ENCODE data around the gene LTK. TPM values are rescaled to one million over a fixed set of nuclear protein-coding genes. Genes with fewer than 3 reads are reported as not detected.

The LTK gene
- total and polyA plus RNA-seq, 10 donors: 0.93 to 7.0 (median 4.5) TPM

DNA sequence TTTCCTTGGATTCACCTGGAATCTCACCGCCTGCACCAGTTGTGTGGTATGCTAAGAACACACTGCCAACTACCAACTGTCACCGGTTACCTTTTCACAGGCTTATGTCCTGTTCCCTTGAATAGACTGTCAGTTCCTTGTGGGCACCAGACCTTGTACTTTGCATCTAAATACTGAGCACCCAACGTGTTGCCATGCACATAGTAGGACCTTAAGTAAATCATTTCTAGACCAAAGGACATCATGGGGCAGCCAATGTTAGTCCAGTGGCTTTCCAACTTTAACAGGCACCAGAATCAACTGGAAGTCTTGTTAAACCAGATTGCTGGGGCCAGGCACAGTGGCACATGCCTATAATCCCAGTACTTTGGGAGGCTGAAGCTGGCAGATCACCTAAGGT, 31.6 kb upstream of the LTK start:
- H3K27ac ChIP-seq: no peak overlapping the region
- no peak overlapping the region for H3K4me3 ChIP-seq
- peaks cover 6 to 28% (median 13%) of the 10 kb centered on the region in 6 donors for H3K4me1 ChIP-seq
- no peak for TF ChIP-seq POLR2A (IDR thresholded peaks at IDR 0.05)
- TF ChIP-seq, protein P1, sequence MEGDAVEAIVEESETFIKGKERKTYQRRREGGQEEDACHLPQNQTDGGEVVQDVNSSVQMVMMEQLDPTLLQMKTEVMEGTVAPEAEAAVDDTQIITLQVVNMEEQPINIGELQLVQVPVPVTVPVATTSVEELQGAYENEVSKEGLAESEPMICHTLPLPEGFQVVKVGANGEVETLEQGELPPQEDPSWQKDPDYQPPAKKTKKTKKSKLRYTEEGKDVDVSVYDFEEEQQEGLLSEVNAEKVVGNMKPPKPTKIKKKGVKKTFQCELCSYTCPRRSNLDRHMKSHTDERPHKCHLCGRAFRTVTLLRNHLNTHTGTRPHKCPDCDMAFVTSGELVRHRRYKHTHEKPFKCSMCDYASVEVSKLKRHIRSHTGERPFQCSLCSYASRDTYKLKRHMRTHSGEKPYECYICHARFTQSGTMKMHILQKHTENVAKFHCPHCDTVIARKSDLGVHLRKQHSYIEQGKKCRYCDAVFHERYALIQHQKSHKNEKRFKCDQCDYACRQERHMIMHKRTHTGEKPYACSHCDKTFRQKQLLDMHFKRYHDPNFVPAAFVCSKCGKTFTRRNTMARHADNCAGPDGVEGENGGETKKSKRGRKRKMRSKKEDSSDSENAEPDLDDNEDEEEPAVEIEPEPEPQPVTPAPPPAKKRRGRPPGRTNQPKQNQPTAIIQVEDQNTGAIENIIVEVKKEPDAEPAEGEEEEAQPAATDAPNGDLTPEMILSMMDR (IDR thresholded peaks at IDR 0.05 in 8 of 11, conservative IDR thresholded peaks at IDR 0.05 in 3 of 11): no peak
- no peak for TF ChIP-seq POLR2AphosphoS5 (IDR thresholded peaks at IDR 0.05)
- DNase-seq: no peak
- no peaks in the 10 kb centered on the region for H3K36me3 ChIP-seq
- intact Hi-C loops (cut with DNase I; ENCODE audit: low total_unique reads): no loop called here
- no peaks in the 10 kb centered on the region for H3K27me3 ChIP-seq (replicated peaks in 1 of 7)
- WGBS, 5 donors: 87 to 91% (median 90%) methylated on average over 3 of the region's 3 CpGs
- H3K9me3 ChIP-seq: no peaks in the 10 kb centered on the region

GRCh38 chr15:41544650-41545015, 31.0 kb upstream of the LTK start:
- peak overlapping the region in 6 of 8 donors; percentile 76 to 84 (median 79) for H3K27ac ChIP-seq
- TF ChIP-seq POLR2A (IDR thresholded peaks at IDR 0.05) (no peak), POLR2AphosphoS5 (IDR thresholded peaks at IDR 0.05) (no peak)
- TF ChIP-seq, protein P1 (IDR thresholded peaks at IDR 0.05 in 8 of 11, conservative IDR thresholded peaks at IDR 0.05 in 3 of 11): no peak
- no peaks in the 10 kb centered on the region for H3K36me3 ChIP-seq
- peak overlapping the region; percentile 46 to 93 (median 86) for H3K4me3 ChIP-seq
- no peaks in the 10 kb centered on the region for H3K9me3 ChIP-seq
- peak; percentile 78 for DNase-seq
- no peaks in the 10 kb centered on the region for H3K27me3 ChIP-seq (replicated peaks in 1 of 7)
- H3K4me1 ChIP-seq: peaks cover 6 to 28% (median 13%) of the 10 kb centered on the region in 6 donors
- intact Hi-C loops (cut with DNase I; ENCODE audit: low total_unique reads): no loop called here
- 51 to 72% (median 63%) methylated on average over 15 of the region's 15 CpGs for WGBS, 5 donors

DNA sequence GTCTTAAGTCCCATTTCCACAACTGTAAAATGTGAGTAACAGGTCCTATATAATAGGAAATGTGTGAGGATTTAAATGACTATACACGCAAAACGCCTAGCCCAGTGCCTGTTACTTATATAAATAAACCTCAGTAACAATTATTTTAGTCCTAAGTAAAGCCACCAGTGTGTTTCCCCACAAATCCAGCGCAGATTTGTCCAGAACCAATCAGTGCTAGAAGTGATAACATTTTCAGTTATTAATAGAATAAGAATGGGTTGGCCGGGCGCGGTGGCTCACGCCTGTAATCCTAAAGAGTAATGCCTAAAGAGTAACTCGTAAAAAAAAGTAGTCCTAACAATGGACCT, 29.9 kb upstream of the LTK start:
- H3K27ac ChIP-seq: peak overlapping the region; percentile 27 to 84 (median 78)
- no peak for TF ChIP-seq POLR2AphosphoS5 (IDR thresholded peaks at IDR 0.05)
- no peak for TF ChIP-seq POLR2A (IDR thresholded peaks at IDR 0.05)
- TF ChIP-seq, protein P1 (IDR thresholded peaks at IDR 0.05 in 8 of 11, conservative IDR thresholded peaks at IDR 0.05 in 3 of 11): no peak
- intact Hi-C loops (cut with DNase I; ENCODE audit: low total_unique reads): no loop called here

GRCh38 chr15:41536866-41537265, 23.2 kb upstream of the LTK start:
- Histone ChIP-seq H3K27ac (no peak overlapping the region), H3K4me3 (no peak overlapping the region), H3K9me3 (no peaks in the 10 kb centered on the region), H3K36me3 (peaks cover 0 to 54% (median 38%) of the 10 kb centered on the region in 6 donors), H3K4me1 (no peaks in the 10 kb centered on the region), H3K27me3 (replicated peaks in 1 of 7) (no peaks in the 10 kb centered on the region)
- 87 to 91% (median 89%) methylated on average over 11 of the region's 11 CpGs for WGBS, 5 donors
- DNase-seq: no peak
- TF ChIP-seq POLR2AphosphoS5 (IDR thresholded peaks at IDR 0.05) (no peak), POLR2A (IDR thresholded peaks at IDR 0.05) (no peak)
- TF ChIP-seq, protein P1 (IDR thresholded peaks at IDR 0.05 in 8 of 11, conservative IDR thresholded peaks at IDR 0.05 in 3 of 11): no peak
- intact Hi-C loops (cut with DNase I; ENCODE audit: low total_unique reads): no loop called here

More for the DNA sequence above, 29.9 kb upstream of the LTK start:
- no peaks in the 10 kb centered on the region for H3K36me3 ChIP-seq
- peak overlapping the region; percentile 46 to 93 (median 86) for H3K4me3 ChIP-seq
- no peaks in the 10 kb centered on the region for H3K27me3 ChIP-seq (replicated peaks in 1 of 7)
- 4 to 10% (median 8%) methylated on average over 8 of the region's 8 CpGs for WGBS, 5 donors
- peaks cover 6 to 28% (median 13%) of the 10 kb centered on the region in 6 donors for H3K4me1 ChIP-seq
- DNase-seq: no peak
- H3K9me3 ChIP-seq: no peaks in the 10 kb centered on the region

Data from spleen (tissue), 11 donors.